ENCODE data around the gene SYCP2.
"Not testable (repeated sequence)": the region's sequence is repeated elsewhere in the genome, so short reads cannot be mapped to it uniquely, and the experiment has no call there.

Gene SYCP2

GRCh38 chr20:59933296-59933848 lies at the start of gene SYCP2:
Gene SYCP2, minus strand, starts transcription at chr20:59933637. Its CDS starts 11,224 bp downstream, at chr20:59922413.
- peak; percentile 57 for DNase-seq

GRCh38 chr20:59983076-59983475 lies 49.6 kb upstream of the SYCP2 start:
- no peak for DNase-seq

GRCh38 chr20:59977086-59977485 lies 43.6 kb upstream of the SYCP2 start:
- no peak for DNase-seq

GRCh38 chr20:59976156-59976782 lies 42.8 kb upstream of the SYCP2 start:
- DNase-seq = no peak

- DNase-seq = no peak
Observed at GRCh38 chr20:59972037-59972801, 38.8 kb upstream of the SYCP2 start.

- DNase-seq = no peak
Observed at GRCh38 chr20:59971428-59971827, 38.0 kb upstream of the SYCP2 start.

- DNase-seq = no peak
Observed at GRCh38 chr20:59966428-59966827, 33.0 kb upstream of the SYCP2 start.

- no peak for DNase-seq
Observed at GRCh38 chr20:59962155-59962554, 28.7 kb upstream of the SYCP2 start.

- DNase-seq = no peak
Observed at GRCh38 chr20:59961423-59961822, 28.0 kb upstream of the SYCP2 start.

GRCh38 chr20:59958626-59959025 lies 25.2 kb upstream of the SYCP2 start:
- DNase-seq = no peak

- DNase-seq = no peak
Observed at GRCh38 chr20:59958123-59958522, 24.7 kb upstream of the SYCP2 start, which contains the start of gene CDH26. Gene CDH26, plus strand, starts transcription at chr20:59958423. Its CDS starts 304 bp downstream, at chr20:59958727.

GRCh38 chr20:59957568-59957967 lies 24.1 kb upstream of the SYCP2 start:
- DNase-seq = not testable (repeated sequence)

GRCh38 chr20:59955131-59955796 lies 21.8 kb upstream of the SYCP2 start:
- DNase-seq = no peak

- no peak for DNase-seq
Observed at GRCh38 chr20:59954718-59955117, 21.3 kb upstream of the SYCP2 start.

GRCh38 chr20:59949911-59950310 lies 16.5 kb upstream of the SYCP2 start:
- DNase-seq = no peak

GRCh38 chr20:59948828-59949720 lies 15.6 kb upstream of the SYCP2 start:
- DNase-seq = no peak

- DNase-seq = no peak
Observed at GRCh38 chr20:59948212-59948611, 14.8 kb upstream of the SYCP2 start.

- DNase-seq = no peak
Observed at GRCh38 chr20:59947376-59947775, 13.9 kb upstream of the SYCP2 start.

- no peak for DNase-seq
Observed at GRCh38 chr20:59945731-59946130, 12.3 kb upstream of the SYCP2 start.

- DNase-seq = no peak
Observed at GRCh38 chr20:59945175-59945574, 11.7 kb upstream of the SYCP2 start.

GRCh38 chr20:59944726-59945125 lies 11.3 kb upstream of the SYCP2 start:
- no peak for DNase-seq

GRCh38 chr20:59942245-59942644 lies 8.8 kb upstream of the SYCP2 start:
- DNase-seq = no peak

- no peak for DNase-seq
Observed at GRCh38 chr20:59940956-59941294, 7.5 kb upstream of the SYCP2 start.
